Muscle of leg (tissue), 11 donors: ENCODE results near the gene BFSP2. TPM values are rescaled to one million over a fixed set of nuclear protein-coding genes. Genes with fewer than 3 reads are reported as not detected.
"Not testable (repeated sequence)": the region's sequence is repeated elsewhere in the genome, so short reads cannot be mapped to it uniquely, and the experiment has no call there.

Source experiments
- DNase-seq: peaks from one replicate; pipeline ENCODE4 v3.0.0; 2013
- H3K27ac ChIP-seq: one replicate; pipeline ENCODE4 v1.5.1; 2013; ENCODE audit warnings: mild to moderate bottlenecking, low read length, control low read depth
- H3K27me3 ChIP-seq: one replicate; pipeline ENCODE4 v1.6.1; 2013; ENCODE audit warnings: low read length; ENCODE audit not compliant: control insufficient read depth, insufficient read depth
- H3K36me3 ChIP-seq: one replicate; pipeline ENCODE4 v1.6.1; 2013; ENCODE audit warnings: low read length; ENCODE audit not compliant: control insufficient read depth, insufficient read depth
- H3K4me1 ChIP-seq: one replicate; pipeline ENCODE4 v1.6.1; 2013; ENCODE audit warnings: low read length; ENCODE audit not compliant: control insufficient read depth, insufficient read depth
- H3K4me3 ChIP-seq: one replicate; pipeline ENCODE4 v1.5.1; 2013; ENCODE audit warnings: low read length, control low read depth
- H3K9me3 ChIP-seq: replicated peaks from 2 replicates; pipeline ENCODE4 v1.6.1; 2013; ENCODE audit warnings: low read depth, low read length; ENCODE audit not compliant: control insufficient read depth
- WGBS: methylation state at CpG from one replicate; pipeline ENCODE4 v1.1.5; 2013; ENCODE audit warnings: missing lambda C conversion rate; ENCODE audit not compliant: insufficient coverage; 5-methylcytosine and 5-hydroxymethylcytosine counted together
- polyA plus RNA-seq, 8 donors: library from polyadenylated mRNA; unstranded; fragments of 120-200 nt; gene quantifications; one replicate each; pipeline versions ENCODE4 v1.2.1 to v1.2.3, GENCODE V29; 2013; ENCODE audit warnings: inconsistent platforms in 1 of 8, low replicate concordance in 1 of 8; ENCODE audit not compliant: insufficient read length in 8 of 8, insufficient read depth in 1 of 8
- total RNA-seq: library from RNA; stranded (reverse); fragments of 120-200 nt; gene quantifications from one replicate; pipeline ENCODE4 v1.2.4, GENCODE V29; 2013

The BFSP2 gene
- total and polyA plus RNA-seq, 9 donors = not detected

DNA sequence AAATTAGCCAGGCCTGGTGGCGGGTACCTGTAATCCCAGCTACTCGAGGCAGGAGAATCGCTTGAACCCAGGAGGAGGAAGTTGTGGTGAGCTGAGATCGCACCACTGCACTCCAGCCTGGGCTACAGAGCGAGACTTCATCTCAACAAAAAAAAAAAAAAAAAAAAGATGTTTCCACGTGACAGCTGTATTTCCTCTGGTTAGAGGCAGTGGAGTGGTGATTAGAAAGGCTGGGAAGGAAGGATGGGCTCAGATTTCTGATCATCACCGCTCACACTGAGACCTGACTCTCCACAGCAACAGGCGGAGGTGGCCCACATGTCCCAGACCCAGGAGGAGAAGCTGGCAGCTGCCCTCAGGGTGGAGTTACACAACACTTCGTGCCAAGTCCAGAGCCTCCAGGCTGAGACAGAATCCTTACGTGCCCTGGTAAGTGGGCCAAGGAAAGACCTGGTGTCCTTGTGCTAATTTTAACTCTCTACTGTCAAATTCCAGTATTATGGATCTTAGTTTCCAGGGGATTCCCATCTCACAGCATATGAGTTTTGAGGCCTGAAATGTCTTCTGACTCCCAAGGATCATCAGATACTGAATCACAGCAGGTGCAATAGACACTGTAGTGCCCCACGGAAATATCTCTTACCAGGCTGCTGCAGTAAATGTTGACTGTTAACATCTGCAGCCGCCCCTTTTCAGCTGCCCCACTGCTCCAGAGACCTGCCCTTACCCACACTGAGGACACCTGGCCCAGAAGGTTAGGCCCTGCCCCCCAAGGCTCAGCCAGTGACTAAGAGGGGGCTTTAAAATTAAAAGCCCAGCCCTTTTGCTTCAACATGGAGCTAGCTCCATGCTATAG lies 66.9 kb downstream of the BFSP2 start:
- Histone ChIP-seq H3K27ac (peak overlapping the region; percentile 45), H3K9me3 (no peaks in the 10 kb centered on the region), H3K4me3 (no peak overlapping the region), H3K27me3 (no peaks in the 10 kb centered on the region), H3K36me3 (no peaks in the 10 kb centered on the region), H3K4me1 (peaks cover 12% of the 10 kb centered on the region)
- peak; percentile 75 for DNase-seq
- 69% methylated on average over 2 of the region's 12 CpGs for WGBS

DNA sequence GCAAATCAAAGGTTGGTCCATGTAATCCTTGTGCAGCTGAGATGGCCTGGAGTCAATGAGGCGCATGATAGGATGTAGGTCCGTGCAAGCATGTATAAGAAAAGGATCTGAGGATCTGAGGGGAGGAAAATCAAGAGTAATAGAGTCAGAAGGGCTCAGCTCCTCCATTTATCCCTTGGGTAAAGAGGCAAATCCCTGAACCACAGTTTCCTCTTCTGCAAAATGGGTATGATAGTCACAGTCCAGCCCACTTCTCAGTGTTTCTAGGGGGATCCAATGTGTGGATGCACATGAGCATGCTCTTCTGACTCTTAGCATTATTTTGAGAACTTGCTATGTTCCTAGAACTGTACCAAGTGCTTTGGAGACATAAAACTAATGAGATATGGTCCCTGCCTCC lies 67.9 kb downstream of the BFSP2 start:
- Histone ChIP-seq H3K9me3 (no peaks in the 10 kb centered on the region), H3K4me3 (no peak overlapping the region), H3K27me3 (no peaks in the 10 kb centered on the region), H3K4me1 (peaks cover 12% of the 10 kb centered on the region), H3K36me3 (no peaks in the 10 kb centered on the region), H3K27ac (no peak overlapping the region)
- no peak for DNase-seq
- 88% methylated on average over 2 of the region's 2 CpGs for WGBS

DNA sequence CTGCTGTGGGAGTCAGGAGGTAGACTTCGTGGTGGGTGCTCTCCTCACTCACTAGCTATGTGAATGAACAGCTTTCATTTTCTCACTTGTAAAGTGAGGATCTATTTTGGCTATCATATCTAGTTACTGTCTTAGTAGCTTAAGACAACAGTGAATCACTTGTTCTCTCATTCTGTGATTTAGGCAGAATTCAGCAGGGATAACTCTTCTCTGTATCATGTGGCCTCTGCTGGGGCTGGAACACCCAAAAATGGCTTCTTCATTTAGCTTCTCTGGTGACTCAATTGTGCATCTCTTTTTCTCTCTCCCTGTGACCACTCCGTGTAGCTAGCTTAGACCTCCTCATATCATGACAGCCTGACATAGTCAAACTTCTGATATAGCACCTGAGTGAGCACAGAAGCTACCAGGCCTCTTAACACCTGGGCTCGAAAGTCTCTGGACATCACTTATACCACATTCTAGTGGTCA lies 68.4 kb downstream of the BFSP2 start:
- Histone ChIP-seq H3K9me3 (no peaks in the 10 kb centered on the region), H3K4me1 (peaks cover 11% of the 10 kb centered on the region), H3K27ac (no peak overlapping the region), H3K27me3 (no peaks in the 10 kb centered on the region), H3K36me3 (no peaks in the 10 kb centered on the region), H3K4me3 (no peak overlapping the region)
- WGBS = 83% methylated on average over 2 of the region's 3 CpGs
- no peak for DNase-seq

DNA sequence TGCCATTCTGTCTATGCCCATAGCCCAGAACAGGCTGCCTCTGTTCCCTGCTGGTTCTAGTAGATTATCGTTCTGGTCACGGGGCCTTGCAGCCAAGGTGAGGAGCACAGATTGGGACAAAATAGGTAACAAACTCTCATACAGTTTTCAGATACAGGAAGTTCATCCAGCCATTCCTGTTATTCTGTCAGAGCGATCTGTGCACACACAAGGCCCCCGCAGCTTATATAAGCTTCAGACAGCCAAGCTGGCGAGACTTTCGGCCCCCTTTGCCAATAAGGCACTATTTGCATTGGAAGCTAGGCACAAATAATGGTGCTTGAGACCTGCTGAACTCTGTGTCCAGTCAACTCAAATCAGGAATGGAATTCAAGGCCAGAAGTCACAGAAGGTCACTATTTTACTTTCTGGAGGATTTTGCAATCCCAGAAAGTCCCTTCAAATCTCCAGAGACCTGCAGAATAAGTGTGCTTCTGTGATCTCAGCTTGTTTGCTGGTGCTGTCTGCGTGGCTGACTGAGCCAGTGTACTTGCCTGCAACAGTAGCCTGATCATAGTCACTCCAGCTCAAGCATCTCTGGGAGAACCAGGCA lies 69.4 kb downstream of the BFSP2 start:
- H3K27ac ChIP-seq = no peak overlapping the region
- H3K4me1 ChIP-seq = peaks cover 12% of the 10 kb centered on the region
- no peaks in the 10 kb centered on the region for H3K27me3 ChIP-seq
- no peaks in the 10 kb centered on the region for H3K36me3 ChIP-seq
- H3K4me3 ChIP-seq = no peak overlapping the region
- DNase-seq = peak; percentile 25
- no peaks in the 10 kb centered on the region for H3K9me3 ChIP-seq
- WGBS = 67% methylated on average over 7 of the region's 7 CpGs

DNA sequence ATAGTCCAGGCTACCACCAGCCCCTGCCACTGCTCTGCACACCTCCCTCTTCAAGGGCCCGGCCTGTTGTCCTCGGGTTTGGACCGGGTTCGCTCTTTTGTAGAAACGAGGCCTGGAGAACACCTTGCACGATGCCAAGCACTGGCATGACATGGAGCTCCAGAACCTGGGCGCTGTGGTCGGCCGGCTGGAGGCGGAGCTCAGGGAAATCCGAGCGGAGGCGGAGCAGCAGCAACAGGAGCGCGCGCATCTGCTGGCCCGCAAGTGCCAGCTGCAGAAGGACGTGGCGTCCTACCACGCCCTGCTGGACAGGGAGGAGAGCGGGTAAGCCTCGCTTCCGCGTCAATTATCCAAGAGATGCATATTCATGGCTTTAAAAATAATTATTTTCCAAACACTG lies 72.4 kb downstream of the BFSP2 start:
- no peak overlapping the region for H3K4me3 ChIP-seq
- WGBS = 62% methylated on average over 19 of the region's 24 CpGs
- H3K36me3 ChIP-seq = no peaks in the 10 kb centered on the region
- peaks cover 24% of the 10 kb centered on the region for H3K4me1 ChIP-seq
- no peaks in the 10 kb centered on the region for H3K27me3 ChIP-seq
- H3K9me3 ChIP-seq = no peaks in the 10 kb centered on the region
- no peak overlapping the region for H3K27ac ChIP-seq
- peak; percentile 35 for DNase-seq

DNA sequence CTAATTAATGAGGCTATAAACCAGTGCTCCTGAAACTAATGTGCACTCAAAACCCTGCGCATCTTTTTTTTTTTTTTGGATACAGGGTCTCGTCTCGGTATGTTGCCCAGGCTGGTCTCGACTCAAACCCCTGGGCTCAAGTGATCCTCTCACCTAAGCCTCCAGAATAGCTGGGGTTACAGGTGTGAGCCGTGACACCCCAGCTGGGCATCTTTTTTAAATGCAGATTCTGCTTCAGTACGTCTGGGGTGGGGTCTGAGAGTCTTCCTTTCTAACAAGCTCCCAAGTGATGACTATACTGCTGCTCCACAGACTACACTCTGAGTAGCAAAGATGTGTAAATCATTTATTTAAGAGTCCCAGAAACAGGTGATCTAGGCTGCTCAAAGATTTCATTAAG lies 73.0 kb downstream of the BFSP2 start:
- H3K36me3 ChIP-seq = no peaks in the 10 kb centered on the region
- H3K27ac ChIP-seq = no peak overlapping the region
- 61% methylated on average over 2 of the region's 6 CpGs for WGBS
- no peak overlapping the region for H3K4me3 ChIP-seq
- peaks cover 25% of the 10 kb centered on the region for H3K4me1 ChIP-seq
- no peaks in the 10 kb centered on the region for H3K9me3 ChIP-seq
- no peaks in the 10 kb centered on the region for H3K27me3 ChIP-seq
- no peak for DNase-seq

DNA sequence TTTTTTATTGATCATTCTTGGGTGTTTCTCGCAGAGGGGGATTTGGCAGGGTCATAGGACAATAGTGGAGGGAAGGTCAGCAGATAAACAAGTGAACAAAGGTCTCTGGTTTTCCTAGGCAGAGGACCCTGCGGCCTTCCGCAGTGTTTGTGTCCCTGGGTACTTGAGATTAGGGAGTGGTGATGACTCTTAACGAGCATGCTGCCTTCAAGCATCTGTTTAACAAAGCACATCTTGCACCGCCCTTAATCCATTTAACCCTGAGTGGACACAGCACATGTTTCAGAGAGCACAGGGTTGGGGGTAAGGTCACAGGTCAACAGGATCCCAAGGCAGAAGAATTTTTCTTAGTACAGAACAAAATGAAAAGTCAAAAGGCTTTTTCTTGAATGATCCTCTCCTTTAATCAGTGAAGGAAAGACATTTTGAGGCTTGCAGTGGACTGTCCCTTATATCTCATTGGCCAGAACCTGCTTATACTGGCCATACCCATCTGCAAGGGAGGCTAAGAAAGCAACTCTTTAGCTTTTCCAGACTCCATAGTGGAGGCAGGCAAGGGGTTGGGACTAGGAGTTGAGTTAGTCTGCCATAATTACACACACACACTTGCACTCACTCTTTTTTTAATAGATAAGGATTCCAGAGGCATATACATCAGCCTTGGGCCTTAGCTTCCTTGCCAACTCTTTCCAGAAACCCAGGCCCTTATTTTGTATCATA lies 73.8 kb downstream of the BFSP2 start:
- DNase-seq, H3K36me3 ChIP-seq, H3K27me3 ChIP-seq, H3K9me3 ChIP-seq, H3K4me3 ChIP-seq: not testable (repeated sequence)
- Histone ChIP-seq H3K4me1 (peaks cover 25% of the 10 kb centered on the region), H3K27ac (peak overlapping the region; percentile 84)
- no CpG with 5 or more reads among the region's 5 CpGs for WGBS

DNA sequence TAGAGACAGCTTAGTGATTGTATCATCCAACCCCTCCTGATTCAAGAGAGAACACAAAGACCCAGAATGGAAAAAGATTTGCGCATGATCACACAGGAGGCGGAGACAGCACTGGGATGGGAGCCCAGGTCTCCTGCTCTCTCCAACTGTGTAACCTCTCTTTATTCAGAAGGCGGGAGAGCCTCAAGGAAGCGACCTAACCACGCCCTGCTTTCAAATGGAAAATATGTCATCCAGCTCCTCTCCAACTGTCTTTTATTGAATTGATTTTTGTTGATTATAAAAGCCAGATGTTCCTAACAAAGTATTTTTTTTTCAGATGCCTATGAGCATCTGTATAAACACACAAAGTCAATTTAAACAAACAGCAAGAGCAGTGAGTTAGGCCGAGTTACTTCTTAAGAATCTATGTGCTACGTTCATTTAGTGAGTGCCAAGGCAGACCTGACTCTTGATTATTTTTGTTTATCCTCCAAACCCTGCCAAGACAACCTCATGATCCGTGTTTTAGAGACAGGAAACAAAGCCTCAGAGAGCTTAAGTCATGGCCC lies 74.5 kb downstream of the BFSP2 start:
- Histone ChIP-seq H3K36me3 (no peaks in the 10 kb centered on the region), H3K4me3 (no peak overlapping the region), H3K9me3 (no peaks in the 10 kb centered on the region), H3K27me3 (no peaks in the 10 kb centered on the region), H3K27ac (peak overlapping the region; percentile 84), H3K4me1 (peaks cover 25% of the 10 kb centered on the region)
- DNase-seq = peak; percentile 98
- WGBS = 13% methylated on average over 1 of the region's 8 CpGs

DNA sequence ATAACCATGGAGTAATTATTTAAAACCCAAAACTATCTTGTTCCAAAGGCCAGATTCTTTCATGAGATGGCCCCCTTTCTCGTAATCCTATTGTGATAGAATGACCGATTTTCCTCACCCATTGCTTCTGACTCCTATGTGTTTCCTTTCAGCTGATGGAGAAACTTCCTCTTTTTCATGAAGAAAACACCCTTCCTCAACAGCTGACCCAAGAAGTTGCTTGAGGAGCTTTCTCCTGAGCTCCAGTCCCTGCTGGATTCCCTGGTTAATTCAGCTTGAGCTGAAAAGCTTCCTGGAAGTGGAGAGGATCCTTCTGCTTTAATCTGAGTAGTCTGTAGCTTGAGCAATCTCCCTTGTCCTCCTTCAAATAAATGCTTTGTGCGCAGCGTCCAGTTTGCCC lies 75.0 kb downstream of the BFSP2 start:
- Histone ChIP-seq H3K9me3 (no peaks in the 10 kb centered on the region), H3K4me3 (no peak overlapping the region), H3K27ac (peak overlapping the region; percentile 74), H3K27me3 (no peaks in the 10 kb centered on the region), H3K4me1 (peaks cover 25% of the 10 kb centered on the region), H3K36me3 (no peaks in the 10 kb centered on the region)
- peak; percentile 70 for DNase-seq
- WGBS = 51% methylated on average over 4 of the region's 4 CpGs
